ENCODE data around the gene PLA2G5.
"Not testable (repeated sequence)": the region's sequence is repeated elsewhere in the genome, so short reads cannot be mapped to it uniquely, and the experiment has no call there.

The PLA2G5 gene

GRCh38 chr1:20117236-20117635 lies 47.2 kb downstream of the PLA2G5 start:
- DNase-seq (ENCODE audit: low read depth): no peak

GRCh38 chr1:20119347-20119746 lies 49.4 kb downstream of the PLA2G5 start, which contains the start of gene PLA2G2D:
Gene PLA2G2D (minus strand): TSS chr1:20119536. CDS start chr1:20119498, 38 bp downstream.
- no peak for DNase-seq (ENCODE audit: low read depth)

- DNase-seq (ENCODE audit: low read depth): no peak
Measured at GRCh38 chr1:20120796-20121195, 50.8 kb downstream of the PLA2G5 start.

- no peak for DNase-seq (ENCODE audit: low read depth)
Measured at GRCh38 chr1:20123722-20124455, 53.9 kb downstream of the PLA2G5 start.

- DNase-seq (ENCODE audit: low read depth): no peak
Measured at GRCh38 chr1:20124456-20125057, 54.6 kb downstream of the PLA2G5 start.

- DNase-seq (ENCODE audit: low read depth): no peak
Measured at GRCh38 chr1:20125100-20125499, 55.1 kb downstream of the PLA2G5 start.

GRCh38 chr1:20126041-20126805 lies 56.2 kb downstream of the PLA2G5 start:
- DNase-seq (ENCODE audit: low read depth): no peak

- DNase-seq (ENCODE audit: low read depth): no peak
Measured at GRCh38 chr1:20126806-20127440, 56.9 kb downstream of the PLA2G5 start.

- not testable (repeated sequence) for DNase-seq (ENCODE audit: low read depth)
Measured at GRCh38 chr1:20130518-20130917, 60.5 kb downstream of the PLA2G5 start.

GRCh38 chr1:20134995-20135394 lies 65.0 kb downstream of the PLA2G5 start:
- DNase-seq (ENCODE audit: low read depth): no peak

- DNase-seq (ENCODE audit: low read depth): no peak
Measured at GRCh38 chr1:20136249-20136648, 66.3 kb downstream of the PLA2G5 start.

- no peak for DNase-seq (ENCODE audit: low read depth)
Measured at GRCh38 chr1:20137055-20137454, 67.1 kb downstream of the PLA2G5 start.

GRCh38 chr1:20137604-20138003 lies 67.6 kb downstream of the PLA2G5 start:
- no peak for DNase-seq (ENCODE audit: low read depth)

GRCh38 chr1:20138346-20138745 lies 68.4 kb downstream of the PLA2G5 start:
- DNase-seq (ENCODE audit: low read depth): no peak

GRCh38 chr1:20138961-20139550 lies 69.1 kb downstream of the PLA2G5 start, which contains the start of gene PLA2G2F:
Gene PLA2G2F (plus strand): TSS chr1:20139323. CDS start chr1:20139428, 105 bp downstream.
- DNase-seq (ENCODE audit: low read depth): no peak

GRCh38 chr1:20139776-20140612 lies 70.0 kb downstream of the PLA2G5 start:
- DNase-seq (ENCODE audit: low read depth): no peak

GRCh38 chr1:20141001-20141400 lies 71.0 kb downstream of the PLA2G5 start:
- DNase-seq (ENCODE audit: low read depth): no peak

GRCh38 chr1:20141466-20141865 lies 71.5 kb downstream of the PLA2G5 start:
- DNase-seq (ENCODE audit: low read depth): no peak
